SIG-M5 treated with dmso at 0.1 percent for 504 hours (cell line): Measurements from ENCODE around the gene SATB2.
A peak's percentile ranks its signal among the peaks of the same experiment; 100 is the strongest.

Experiments used
- DNase-seq: peaks from one replicate; lab custom pipeline; 2025; ENCODE audit not compliant: unreplicated experiment; lab: John Stamatoyannopoulos, UW

SATB2 gene

DNA sequence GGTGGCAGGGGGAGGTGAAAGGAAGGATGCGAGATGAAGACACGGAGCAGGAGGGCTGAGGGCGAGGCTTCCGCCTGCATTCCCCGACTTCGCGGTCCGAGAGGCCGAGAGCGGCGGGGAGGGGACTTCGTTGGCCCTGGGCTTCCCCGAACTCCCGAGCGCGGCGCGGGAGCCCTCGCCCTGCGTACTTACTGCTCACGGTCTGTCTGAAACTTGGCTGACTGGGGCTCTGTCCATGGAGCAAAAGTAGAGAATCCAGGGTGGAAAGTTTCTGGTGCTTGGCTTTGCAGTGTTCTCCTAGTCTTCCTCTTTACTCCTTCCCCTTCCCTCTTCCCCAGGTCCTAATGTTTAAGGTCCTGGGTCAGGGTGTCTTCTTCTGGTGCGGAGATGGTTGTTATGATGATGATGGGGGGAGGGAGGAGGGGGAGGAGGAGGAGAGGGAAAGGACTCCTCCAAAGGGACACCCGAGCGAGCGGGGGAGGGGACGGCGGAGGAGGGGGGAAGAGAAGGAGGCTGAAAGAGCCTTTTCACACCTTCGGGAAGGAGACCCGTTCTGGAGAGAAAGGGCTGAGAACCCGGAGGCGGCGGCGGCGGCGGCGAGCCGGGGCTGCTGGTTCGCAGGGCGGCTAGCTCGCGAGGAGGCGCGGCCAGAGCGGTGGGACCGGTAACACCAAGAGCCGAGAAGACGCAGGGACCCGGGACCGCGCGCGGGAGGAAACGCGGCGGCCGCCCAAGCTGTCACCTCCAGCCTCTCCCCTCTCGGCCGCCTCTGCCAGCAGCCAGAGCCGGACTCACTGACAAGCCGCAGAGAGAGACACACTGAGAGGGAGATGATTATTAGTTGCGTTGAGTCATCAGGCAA, at the start of gene SATB2:
SATB2 (minus strand) TSS at position 793 of the 862 bp plus-strand sequence. CDS start 1,902 bp downstream, outside the sequence.
- DNase-seq, result peak; percentile 80

DNA sequence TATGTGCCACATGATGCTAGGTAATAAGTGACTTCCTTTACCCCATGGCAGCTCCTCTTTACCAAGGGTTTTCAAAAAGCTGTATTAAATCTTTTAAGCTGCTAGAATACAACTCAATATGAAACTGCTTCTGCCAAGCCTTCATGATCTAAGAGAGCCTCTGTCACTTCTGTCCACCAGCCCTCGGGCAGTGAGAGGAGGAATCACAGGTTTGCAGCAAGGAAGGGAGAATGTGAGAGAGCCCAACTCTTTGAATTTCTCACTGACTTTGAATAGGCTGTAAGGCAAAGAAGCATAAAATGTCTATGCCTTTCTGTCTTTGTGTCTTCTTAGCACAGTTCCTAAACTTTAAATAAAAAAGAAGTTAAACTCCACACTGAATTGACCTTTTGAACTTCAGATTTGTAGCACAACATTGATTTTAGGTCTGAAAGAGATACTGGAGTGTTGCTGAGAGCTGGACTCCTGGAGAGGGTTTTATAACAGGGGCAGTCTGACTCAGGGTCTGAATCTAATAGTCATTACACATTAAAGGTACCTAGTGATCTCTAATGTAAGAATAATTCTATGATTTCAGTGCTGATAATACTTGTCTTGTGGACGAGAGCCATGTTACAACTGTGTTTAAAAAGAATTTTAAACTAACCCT, 48.1 kb upstream of the SATB2 start:
- DNase-seq, result no peak

DNA sequence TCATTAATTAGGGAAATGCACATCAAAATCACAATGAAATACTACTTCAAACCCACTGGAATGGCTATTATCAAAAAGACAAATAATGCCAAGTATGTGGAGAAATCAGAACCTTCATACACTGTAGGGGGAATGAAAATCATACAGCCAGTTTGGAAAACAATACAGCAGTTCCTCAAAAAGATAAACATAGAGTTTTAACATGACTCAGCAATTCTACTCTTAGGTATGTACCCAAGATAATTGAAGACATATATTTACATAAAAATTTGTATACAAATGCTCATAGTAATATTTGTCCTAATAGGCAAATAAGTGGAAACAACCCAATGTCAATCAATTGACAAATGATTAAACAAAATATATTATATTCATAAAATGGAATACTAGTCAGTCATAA, 45.4 kb upstream of the SATB2 start:
- no peak for DNase-seq

DNA sequence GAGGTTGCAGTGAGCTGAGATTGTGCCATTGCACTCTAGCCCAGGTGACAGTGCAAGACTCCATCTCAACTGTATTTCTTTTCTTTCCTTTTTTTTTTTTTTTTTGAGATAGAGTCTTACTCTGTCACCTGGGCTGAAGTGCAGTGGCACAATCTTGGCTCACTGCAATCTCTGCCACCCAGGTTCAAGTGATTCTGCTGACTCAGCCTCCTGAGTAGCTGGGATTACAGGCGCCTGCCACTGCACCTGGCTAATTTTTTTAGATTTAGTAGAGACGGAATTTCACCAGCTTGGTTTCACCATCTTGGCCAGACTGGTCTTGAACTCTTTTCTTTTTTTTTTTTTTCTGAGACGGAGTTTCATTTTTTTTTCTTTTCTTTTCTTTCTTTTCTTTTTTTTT, 41.3 kb upstream of the SATB2 start:
- no peak for DNase-seq

DNA sequence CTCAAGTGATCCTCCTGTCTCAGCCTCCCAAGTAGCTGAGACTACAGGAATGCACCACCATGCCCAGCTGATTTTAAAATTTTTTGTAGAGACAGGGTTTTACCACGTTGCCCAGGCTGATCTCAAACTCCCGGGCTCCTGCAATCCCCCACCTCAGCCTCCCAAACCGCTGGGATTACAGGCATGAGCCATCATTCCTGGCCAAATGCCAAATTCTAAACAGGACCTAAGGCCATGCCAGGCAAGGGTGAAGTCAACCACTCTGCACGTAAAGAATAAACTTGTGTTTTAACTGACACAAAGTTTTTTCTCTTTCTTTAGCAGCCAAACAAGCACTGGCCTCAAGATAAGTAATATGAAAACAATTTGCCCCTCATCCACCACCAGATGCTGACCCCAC, 37.4 kb upstream of the SATB2 start:
- no peak for DNase-seq

DNA sequence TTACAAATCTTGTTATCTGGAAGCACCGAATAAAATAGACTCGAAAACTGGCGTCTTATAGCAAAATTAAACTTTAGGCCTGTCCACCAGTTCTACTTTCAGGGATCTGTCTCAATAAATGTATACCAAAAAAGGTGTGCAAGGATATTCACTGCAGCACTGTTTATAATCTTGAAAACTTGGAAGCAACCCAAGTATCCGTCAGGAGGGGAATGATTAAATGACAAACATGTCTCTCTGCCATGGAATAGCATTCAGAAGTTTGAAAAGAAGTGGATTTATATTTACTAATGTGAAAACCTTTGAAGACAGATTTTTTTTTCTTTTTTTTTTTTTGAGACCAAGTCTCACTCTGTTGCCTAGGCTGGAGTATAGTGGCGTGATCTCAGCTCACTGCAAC, 32.3 kb upstream of the SATB2 start:
- DNase-seq, result no peak

DNA sequence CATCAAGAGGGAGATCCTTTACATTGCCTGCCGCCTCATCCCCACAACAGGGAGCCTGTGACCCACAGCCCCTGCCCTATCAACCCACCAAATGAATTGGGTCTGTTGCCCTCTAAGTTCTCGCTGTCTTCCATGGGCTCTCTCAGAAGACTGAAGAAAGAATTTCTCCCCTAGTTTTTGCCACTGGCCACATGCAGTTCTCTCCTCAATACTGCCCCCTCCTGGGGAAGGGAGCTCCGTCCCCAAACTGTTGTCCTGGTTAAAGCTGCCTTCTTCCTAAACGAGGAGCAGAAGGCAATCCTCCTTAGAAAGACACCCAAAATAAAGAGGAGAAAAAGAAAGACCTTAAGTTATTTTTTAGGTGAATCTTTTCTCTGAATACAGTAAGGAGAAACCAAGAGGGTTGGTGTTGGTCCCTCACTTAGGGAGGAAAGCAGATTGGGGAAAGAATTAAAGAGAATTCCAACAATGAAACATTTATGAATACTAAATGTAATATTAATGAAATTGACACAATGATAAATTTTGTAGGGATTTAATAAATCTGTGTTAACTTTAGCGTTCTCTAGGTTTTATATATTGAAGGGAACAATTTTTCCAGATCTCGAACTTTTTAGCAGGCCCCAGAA, 31.1 kb upstream of the SATB2 start:
- DNase-seq, result peak; percentile 73

DNA sequence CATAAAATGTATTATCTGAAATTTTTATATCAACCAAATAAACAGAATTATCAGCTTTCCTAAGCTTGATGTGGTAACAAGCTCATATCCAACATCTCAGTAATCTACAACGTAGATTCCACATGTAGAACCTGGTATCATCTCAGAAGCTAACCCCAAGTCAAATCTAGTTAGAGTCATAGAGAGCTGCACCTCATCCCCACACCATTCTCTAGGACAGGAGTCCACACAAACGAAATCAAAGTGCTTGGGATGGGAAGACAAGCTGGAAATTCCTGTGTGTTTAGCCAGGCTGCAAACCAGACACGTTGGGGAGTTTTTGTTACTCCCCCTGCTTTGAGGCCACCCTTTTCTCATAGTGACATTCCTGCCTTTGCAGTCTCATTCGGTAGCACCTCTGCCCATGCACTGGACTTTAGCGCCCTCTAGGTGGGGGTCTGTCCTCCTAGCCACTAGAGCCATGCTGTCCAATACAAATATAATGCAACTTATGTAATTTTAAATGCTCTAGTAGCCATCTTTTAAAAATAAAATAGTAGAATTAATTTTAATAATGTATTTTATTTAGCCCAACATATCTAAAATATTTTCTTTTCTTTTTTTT, 28.1 kb upstream of the SATB2 start:
- peak; percentile 79 for DNase-seq

DNA sequence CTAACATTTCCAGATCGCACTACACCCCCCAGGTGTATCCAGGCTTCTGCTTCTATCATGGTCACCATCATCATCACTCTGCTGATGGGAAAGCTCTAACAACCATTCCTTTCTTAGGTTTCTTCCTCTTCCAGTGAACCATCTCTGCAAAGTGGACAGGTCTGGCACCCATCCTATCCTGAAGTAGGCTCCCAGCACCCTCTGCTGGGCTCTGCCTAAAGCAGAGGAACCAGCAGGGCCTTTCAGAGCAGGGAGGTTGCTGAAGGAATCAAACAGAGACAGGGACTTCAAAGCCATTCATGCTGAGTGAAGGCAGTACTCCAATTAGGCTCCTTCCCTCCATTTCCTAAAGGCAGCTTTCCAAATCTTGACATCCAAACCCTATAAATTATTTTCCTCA, 27.2 kb upstream of the SATB2 start:
- DNase-seq, result peak; percentile 20

DNA sequence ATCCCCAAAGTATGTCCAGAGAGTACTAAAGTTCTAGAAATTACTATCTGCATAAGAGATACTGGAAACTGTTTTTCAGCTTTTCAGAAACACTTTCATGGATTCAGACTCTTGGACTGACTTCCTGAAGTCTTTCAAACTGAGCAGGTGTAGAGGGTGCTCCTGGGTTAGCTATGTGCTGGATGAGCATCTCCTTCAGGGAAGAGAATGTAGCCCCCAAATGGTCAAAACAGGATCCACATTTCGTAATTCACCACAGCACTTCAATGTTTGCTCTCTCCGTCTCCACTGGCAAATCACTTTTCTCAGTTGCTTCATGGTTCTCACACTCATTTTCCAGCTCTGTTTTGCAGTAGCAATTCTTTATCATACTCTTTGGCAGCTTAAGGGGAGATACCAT, 23.2 kb upstream of the SATB2 start:
- no peak for DNase-seq

DNA sequence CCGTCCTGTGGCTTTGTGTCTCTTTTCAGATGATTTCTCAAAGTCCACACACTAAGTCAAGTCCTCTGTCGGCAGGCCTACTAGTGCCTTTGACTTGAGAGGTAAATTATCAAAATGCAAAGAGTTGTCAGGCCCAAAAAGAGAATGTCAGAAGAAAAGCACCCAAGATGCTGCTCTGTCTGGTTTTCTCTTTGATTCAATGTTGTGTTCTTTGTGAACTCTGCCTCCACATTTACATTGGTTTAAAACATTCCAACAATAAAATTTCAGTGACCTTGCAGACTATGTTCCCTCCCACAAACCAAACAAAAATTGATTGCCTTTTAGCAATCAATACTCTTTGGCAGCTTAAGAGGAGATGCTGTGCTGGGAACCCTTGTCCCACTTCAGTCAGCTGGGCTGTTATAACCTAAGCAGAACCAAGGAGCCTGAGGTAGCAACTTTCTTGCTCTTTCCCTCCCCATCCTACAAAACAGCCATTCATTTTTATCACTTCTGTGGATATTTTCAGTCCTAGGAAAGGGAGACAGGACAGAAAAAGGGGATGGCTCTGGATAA, 19.6 kb upstream of the SATB2 start:
- DNase-seq, result no peak

DNA sequence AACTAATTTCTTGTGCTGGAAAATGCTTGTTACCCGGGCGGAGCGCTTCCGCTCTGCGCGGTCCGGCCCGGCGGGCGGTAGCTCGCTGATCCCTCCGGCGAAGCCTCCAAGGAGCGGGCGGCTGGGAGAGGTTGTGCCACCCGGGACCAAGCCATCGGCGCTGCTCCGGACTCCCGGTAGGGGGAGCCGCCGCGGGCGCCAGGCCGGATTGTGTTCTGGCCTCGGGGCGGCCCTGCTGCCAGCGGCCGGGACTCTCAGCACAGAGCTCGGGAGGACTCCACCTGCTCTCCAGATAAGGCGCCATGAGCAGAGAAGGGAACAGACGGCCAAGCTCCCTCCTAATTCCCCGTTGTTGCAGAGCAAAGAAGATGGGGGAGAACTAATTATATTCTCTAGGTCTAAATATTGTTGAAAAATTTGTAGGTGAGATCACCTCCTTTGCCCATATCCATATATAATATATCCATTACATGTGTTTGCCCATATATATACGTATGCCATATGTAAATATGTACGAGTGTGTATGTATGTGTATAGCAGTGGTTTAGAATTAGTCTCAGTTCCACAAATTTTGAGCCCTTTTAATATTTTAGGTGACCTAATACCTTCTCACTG, 13.8 kb upstream of the SATB2 start:
- peak; percentile 53 for DNase-seq

DNA sequence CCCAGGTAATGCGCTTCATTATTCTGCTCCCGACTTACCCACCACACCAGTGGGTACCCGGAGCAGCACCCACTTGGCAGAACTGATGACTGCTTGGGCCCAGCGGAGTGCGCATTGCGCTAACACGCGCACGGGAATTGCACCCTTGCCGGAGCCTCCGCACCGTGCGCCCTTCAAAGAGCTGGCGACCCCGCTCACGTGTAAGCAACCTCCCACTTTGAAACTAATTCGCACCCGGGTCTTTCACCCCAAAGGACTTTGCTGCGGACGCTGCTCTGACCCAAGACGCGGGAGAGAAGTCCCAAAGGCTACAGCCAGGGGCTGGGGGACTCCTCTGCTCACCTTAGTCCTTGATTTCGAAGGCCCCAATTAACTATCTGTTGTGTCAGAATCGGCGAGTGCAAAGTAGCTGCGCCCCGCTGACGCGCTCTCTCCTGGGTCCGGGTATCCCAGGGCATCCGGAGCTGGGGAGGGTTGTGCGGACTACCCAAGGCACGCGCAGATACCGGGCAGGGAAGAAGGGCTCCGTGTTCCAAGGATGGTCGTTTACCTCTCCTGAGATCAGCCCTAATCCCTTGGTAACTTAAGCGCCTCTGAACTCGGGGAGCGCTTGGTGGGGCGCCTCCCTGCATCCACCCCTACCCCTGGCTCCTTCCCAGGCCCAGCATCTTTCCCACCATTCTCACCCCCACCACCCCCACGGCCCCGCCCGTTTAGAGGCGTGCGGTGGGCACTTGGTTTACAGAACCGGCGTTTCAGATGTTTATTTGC, 13.1 kb upstream of the SATB2 start:
- no peak for DNase-seq

DNA sequence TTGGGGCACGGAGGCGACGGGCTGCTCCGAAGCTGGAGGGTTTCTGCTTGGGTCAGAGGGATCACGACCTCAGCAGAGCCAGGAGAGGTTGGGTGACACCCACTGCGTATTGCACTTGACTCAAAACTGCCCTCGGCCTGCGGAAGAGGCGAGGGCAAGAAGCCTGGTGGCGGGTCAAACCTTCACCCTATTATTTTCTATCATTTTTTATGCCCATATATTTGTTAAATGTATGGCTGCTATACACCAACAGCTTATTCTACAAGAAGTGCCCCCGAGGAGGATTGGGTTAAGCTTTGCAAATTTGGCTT, 12.6 kb upstream of the SATB2 start:
- no peak for DNase-seq

DNA sequence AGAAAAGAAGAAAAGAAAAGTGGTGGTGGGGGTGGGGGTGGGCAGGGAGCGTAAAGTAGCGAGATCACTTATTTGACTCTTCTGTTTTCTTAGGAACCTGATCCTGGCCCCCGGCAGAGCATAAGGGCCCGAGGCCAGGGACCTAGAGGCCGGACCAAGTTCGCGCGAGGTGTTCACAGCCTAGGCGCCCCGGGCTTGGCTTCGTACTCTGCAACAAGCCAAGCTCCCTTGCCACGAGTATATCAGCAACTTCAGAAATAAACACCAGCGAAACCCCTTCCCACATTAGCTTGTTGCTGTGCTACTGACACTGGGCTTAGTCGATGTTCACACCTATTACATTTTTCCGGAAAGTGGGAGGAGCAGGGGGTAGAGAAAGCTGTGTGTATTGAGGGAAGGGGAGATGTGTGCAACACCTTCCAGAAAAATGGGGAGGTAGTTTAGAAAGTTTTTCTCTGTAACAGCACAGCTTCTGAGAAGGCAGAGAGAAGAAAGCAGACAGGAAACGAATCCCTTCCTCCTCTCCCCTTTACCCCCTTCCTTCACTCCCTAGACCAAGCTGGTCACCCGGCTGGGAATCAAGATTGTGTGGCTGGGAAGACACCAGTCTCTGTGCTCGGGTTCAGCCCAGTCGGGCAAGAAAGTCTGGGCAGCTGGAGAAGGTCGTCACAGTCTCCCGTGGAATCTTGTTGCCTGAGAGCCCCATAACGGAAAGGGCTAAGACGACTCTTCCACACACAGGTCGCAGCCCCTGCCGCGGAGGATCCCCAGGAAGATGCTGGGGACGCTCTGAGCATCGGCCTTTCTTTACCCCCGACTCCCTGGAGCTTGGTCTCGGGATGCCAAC, 12.0 kb upstream of the SATB2 start:
- DNase-seq, result no peak

DNA sequence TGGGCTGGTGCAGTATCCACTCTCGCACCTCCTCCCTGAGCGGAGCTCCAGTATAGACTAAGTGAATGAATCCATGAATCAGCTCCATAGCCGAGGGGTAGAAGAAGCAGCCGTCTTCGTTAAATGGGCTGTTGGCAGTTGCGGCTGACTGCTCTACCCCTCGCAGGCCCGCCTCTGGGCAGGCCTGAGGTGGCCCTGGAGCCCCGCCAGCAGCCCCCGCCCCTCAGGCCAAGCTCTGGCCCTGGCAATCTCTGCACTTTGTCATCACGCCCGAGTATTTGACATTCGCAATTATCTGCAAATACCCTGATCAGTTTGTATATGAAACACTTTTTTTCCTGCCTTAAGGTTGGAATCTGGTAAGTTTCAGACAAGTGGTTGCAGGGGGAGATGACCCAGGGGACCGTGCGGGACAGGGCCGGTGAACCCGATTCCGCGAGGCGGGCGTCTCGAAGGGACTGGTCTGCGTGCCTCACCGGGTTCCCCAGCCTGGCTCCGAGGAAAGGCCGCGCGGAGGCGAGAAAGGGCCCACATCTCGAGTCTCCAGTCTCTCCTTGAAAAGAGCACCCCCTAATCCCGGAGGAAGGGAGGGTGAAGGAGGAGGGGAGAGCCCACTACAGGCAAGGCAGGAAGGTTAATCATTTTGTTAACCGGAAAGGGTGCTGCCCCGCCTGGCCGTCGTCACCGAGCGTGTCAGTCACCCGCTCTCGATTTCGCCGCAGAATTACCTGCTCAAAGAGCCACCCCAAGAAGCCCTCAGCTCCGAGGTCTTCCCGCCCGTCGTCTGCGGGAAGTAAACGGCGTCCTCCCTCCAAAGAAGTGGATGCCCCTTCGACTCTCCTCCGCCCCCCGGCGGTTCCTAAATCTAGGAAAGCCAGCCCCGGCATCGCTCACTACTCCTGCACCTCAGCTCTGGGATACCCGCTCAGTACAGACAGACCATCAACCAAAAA, 11.1 kb upstream of the SATB2 start:
- no peak for DNase-seq

DNA sequence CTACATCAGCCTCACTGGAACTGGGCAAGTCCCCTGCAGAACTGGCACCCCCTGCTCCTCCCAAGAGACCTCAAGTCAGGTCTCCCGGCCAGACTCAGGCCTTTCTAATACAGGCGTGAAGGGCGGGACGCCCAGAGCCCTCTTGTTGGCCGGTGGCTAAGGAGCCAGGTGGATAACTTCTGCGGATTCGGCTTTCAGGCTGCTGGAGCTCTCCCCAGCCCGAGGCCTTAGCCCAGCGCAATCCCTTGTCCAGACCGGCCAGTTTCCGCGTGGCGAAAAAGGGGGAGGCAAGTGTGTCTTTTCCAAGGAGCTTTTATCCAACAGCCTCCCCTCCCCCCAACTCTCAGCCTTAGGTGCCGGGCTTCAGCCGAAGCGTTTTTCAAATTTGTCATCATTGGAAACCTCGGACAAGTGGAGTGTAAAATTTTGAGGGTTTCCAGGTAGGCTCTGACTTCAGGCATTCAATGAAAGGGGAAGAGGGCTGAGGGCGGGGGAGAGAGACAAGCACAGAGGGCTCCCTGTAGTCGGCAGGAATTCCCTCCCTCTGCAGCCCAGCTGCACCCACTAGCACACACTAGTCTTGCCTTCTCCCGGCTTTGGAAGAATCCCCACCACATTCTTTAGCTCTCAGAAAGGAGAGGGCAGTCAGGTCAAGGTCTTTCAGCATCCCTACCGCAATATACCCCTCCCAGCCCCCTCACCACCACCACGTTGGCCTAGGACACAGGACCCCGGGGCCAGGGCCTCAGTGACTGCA, 9.5 kb upstream of the SATB2 start:
- DNase-seq, result no peak

DNA sequence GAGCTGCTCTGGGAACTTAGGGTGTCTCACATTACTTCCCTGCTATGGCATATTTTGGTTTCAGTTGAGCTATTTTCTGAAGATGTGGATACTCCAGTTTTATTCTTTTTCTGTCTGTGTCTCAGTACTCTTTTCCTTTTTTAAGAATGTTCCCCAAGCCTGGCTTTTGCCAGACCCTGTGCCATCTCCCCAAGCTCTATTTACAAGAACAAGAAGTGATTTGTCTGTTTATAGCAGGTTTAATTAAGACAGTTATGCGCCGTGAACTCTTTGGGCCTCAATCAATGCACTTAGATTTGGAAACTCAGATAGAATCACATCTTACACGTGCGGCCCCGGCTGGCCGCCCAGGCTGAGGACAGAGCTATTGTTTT, 8.9 kb upstream of the SATB2 start:
- DNase-seq, result no peak
